OCI-LY3 (cell line): ENCODE results near the gene EPAS1.

Experiments used
- EZH2phosphoT487 ChIP-seq: fragments of 200-600 bp; shearing (Covaris generic); IDR thresholded peaks from 2 replicates; pipeline ENCODE4 v1.6.1; 2018; ENCODE audit warnings: antibody characterized with exemption, mixed run types, low read depth
- TF ChIP-seq, protein P1 (sequence below): fragments of 200-600, 300-600 bp; sonication (generic); IDR thresholded peaks from 2 replicates; pipeline ENCODE4 v1.5.1; 2014; ENCODE audit warnings: antibody characterized with exemption, low read length, low read depth

DNA sequence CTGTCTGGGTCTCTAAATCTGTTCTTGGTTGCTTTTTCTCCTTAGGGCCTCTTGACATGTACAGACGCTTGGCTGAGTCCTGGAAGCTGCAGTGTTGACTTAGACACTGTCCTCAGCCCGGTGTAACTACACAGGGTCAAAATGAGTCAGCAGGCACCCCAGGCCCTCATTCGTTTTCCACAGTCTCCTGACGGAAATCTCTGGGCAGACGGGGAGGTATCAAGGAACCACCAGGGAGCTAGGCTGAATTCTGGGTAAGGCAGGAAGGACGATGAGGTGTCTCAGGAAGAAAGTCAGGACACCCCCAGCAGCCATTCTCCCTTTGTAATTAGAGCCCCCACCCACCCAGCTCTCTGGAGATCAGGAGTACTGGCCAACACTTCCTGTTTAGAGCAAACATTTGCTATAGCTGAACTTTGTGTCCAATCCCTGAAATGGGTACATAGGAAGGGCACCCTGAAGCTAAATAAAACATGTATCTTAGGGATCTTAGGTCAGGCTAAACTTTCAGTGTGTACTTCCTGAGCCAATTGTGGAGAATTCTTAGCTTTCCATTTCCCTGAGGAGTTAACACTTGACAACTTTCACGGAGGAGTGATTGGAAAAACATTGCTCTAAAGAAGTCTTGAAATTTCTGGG is 23.9 kb upstream of the EPAS1 start:
- TF ChIP-seq, protein P1, sequence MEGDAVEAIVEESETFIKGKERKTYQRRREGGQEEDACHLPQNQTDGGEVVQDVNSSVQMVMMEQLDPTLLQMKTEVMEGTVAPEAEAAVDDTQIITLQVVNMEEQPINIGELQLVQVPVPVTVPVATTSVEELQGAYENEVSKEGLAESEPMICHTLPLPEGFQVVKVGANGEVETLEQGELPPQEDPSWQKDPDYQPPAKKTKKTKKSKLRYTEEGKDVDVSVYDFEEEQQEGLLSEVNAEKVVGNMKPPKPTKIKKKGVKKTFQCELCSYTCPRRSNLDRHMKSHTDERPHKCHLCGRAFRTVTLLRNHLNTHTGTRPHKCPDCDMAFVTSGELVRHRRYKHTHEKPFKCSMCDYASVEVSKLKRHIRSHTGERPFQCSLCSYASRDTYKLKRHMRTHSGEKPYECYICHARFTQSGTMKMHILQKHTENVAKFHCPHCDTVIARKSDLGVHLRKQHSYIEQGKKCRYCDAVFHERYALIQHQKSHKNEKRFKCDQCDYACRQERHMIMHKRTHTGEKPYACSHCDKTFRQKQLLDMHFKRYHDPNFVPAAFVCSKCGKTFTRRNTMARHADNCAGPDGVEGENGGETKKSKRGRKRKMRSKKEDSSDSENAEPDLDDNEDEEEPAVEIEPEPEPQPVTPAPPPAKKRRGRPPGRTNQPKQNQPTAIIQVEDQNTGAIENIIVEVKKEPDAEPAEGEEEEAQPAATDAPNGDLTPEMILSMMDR = no peak
- no peak for TF ChIP-seq EZH2phosphoT487
